RWPE2 (cell line): ENCODE results near the gene FSD1.

Source experiments
- ATAC-seq: fragments of 200-7000 bp; cut with Tn5 transposase; 3 replicates; pipeline ENCODE4 v1.9.1; 2021; ENCODE audit warnings: low read depth
- DNase-seq: peaks from one replicate; pipeline ENCODE4 v3.0.0-alpha.2; 2020; ENCODE audit warnings: low spot score
- H3K27ac ChIP-seq: fragments of 450-650 bp; 2 replicates; pipeline ENCODE4 v1.5.1; 2017; ENCODE audit warnings: mild to moderate bottlenecking; ENCODE audit not compliant: poor library complexity, severe bottlenecking
- H3K27me3 ChIP-seq: fragments of 250-450 bp; sonication (Bioruptor Pico); 2 replicates; pipeline ENCODE4 v1.5.1; 2021; ENCODE audit warnings: mild to moderate bottlenecking, moderate library complexity; ENCODE audit not compliant: insufficient read depth, poor library complexity, severe bottlenecking
- H3K36me3 ChIP-seq: fragments of 250-450 bp; sonication (Bioruptor Pico); 2 replicates; pipeline ENCODE4 v1.5.1; 2020; ENCODE audit warnings: low read depth, mild to moderate bottlenecking, moderate library complexity
- H3K4me1 ChIP-seq: fragments of 250-450 bp; sonication (Bioruptor Pico); 2 replicates; pipeline ENCODE4 v1.5.1; 2021; ENCODE audit warnings: mild to moderate bottlenecking, moderate library complexity; ENCODE audit not compliant: insufficient read depth, poor library complexity, severe bottlenecking
- H3K4me3 ChIP-seq: fragments of 250-450 bp; sonication (Bioruptor Pico); 2 replicates; pipeline ENCODE4 v1.5.1; 2021; ENCODE audit warnings: mild to moderate bottlenecking, moderate library complexity; ENCODE audit not compliant: severe bottlenecking
- H3K9me3 ChIP-seq: fragments of 250-450 bp; sonication (Bioruptor Pico); 2 replicates; pipeline ENCODE4 v1.5.1; 2021; ENCODE audit warnings: mild to moderate bottlenecking, moderate library complexity; ENCODE audit not compliant: severe bottlenecking
- CTCF ChIP-seq: fragments of 450-650 bp; IDR thresholded peaks from one replicate; pipeline ENCODE4 v1.5.1; 2017; ENCODE audit warnings: mild to moderate bottlenecking, moderate library complexity; ENCODE audit not compliant: poor library complexity, severe bottlenecking

The FSD1 gene

GRCh38 chr19:4361152-4362046 is 57.0 kb downstream of the FSD1 start:
- peak; percentile 50 for DNase-seq
- H3K27me3 ChIP-seq, result no peaks in the 10 kb centered on the region
- H3K9me3 ChIP-seq, result no peaks in the 10 kb centered on the region
- peaks cover 54% of the 10 kb centered on the region for H3K36me3 ChIP-seq
- H3K4me1 ChIP-seq, result no peaks in the 10 kb centered on the region
- no peak overlapping the region for H3K4me3 ChIP-seq
- H3K27ac ChIP-seq, result no peak overlapping the region
- TF ChIP-seq CTCF, result no peak
- no peak for ATAC-seq

DNA sequence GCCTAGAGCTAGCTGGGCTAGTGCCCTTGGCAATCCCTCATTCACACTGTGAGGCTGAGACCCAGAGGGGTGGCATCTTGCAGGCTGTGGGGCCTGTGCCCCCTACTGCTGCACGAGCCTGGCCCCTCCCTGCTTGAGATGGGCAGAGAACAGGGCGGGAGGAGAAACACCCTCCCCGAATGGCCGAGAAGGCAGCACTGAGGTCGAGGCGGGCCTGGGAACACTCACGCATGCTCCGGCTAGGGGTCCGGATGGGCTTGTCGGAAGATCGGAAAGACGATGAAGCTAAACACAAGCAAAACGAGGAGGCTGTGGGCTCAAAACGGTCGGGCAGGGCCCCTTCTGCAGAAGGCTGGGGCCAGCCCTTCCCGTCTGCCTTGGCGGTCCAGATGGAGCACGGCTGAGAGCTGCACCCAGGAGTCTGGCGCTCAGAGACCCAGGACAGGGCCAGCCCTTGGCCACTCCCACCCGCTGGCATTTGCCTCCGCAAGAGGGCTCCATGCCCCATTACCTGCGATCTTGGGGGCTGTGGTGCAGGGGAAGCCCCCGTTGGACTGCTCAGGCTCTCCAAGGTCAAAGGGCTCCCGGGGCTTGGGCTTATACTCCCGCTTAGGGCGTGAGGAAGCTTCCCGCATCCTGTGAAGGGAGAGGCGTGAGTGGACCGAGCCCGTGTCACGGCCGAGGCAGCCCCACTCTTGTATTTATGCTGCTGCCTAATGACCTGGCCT is 57.9 kb downstream of the FSD1 start:
- H3K27ac ChIP-seq, result no peak overlapping the region
- peaks cover 54% of the 10 kb centered on the region for H3K36me3 ChIP-seq
- ATAC-seq (no peak), DNase-seq (peak; percentile 45)
- H3K4me1 ChIP-seq, result no peaks in the 10 kb centered on the region
- no peak for TF ChIP-seq CTCF
- H3K9me3 ChIP-seq, result no peaks in the 10 kb centered on the region
- H3K27me3 ChIP-seq, result no peaks in the 10 kb centered on the region
- no peak overlapping the region for H3K4me3 ChIP-seq

DNA sequence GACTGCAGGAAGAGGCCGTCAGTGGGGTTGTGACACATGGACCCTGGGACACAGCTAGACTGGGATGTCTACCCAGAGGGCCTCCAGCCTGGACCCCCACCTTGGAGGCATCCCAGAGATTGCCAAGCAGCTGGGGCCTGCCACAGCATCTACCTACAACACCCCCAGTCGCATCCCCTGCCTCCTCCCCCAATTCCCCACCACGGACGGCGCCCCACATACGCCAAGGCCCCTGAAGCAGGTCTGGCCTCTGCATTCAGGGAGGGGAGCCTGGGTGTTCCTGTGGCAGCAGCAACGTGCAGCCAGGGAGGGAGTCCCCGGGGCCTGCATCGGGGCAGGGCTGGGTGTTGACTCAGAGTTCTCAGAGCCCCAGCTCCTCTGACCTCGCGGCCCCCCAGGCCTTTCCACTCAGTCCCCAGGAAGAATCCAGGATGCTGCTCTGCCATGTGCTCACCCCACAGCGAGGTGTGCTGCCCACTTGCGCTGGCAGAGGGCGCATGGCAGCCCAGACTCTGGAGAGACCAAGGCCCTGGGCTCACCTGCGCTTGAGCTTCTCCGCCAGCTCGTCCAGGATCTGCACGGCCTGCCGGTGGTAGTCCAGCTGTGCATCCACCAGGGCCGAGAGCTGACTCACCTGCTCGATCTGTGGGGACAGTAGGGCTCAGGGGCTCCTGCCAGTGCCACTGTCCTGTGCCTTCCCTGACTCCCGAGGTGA is 58.6 kb downstream of the FSD1 start:
- Histone ChIP-seq H3K4me3 (no peak overlapping the region), H3K4me1 (no peaks in the 10 kb centered on the region), H3K27ac (no peak overlapping the region), H3K27me3 (no peaks in the 10 kb centered on the region), H3K9me3 (no peaks in the 10 kb centered on the region), H3K36me3 (peaks cover 59% of the 10 kb centered on the region)
- peak; percentile 66 for DNase-seq
- peak; percentile 30 for TF ChIP-seq CTCF
- peak; percentile 44 for ATAC-seq

- no peak overlapping the region for H3K4me3 ChIP-seq
- no peaks in the 10 kb centered on the region for H3K27me3 ChIP-seq
- peaks cover 60% of the 10 kb centered on the region for H3K36me3 ChIP-seq
- no peak overlapping the region for H3K27ac ChIP-seq
- no peaks in the 10 kb centered on the region for H3K9me3 ChIP-seq
- DNase-seq (peak; percentile 52), ATAC-seq (no peak)
- peaks cover 5% of the 10 kb centered on the region for H3K4me1 ChIP-seq
- TF ChIP-seq CTCF, result no peak
Measured at GRCh38 chr19:4363571-4364304, 59.3 kb downstream of the FSD1 start.
